Endodermal cell (in vitro differentiated cells): ENCODE results near the gene INAFM2. TPM values are rescaled to one million over a fixed set of nuclear protein-coding genes. Genes with fewer than 3 reads are reported as not detected.

Experiments
- DNase-seq: peaks from one replicate; pipeline ENCODE4 v3.0.0-alpha.2; 2017
- H3K27ac ChIP-seq: 2 replicates; pipeline ENCODE4 v1.5.1; 2013; ENCODE audit warnings: mild to moderate bottlenecking, low read depth, low read length, moderate library complexity
- H3K27me3 ChIP-seq: 2 replicates; pipeline ENCODE4 v1.6.1; 2013; ENCODE audit warnings: mild to moderate bottlenecking, low read length, moderate library complexity; ENCODE audit not compliant: insufficient read depth, control insufficient read depth, poor library complexity, severe bottlenecking
- H3K36me3 ChIP-seq: 2 replicates; pipeline ENCODE4 v1.7.0; 2013; ENCODE audit warnings: mild to moderate bottlenecking, low read length, moderate library complexity; ENCODE audit not compliant: control insufficient read depth, insufficient read depth
- H3K4me1 ChIP-seq: one replicate; pipeline ENCODE4 v1.7.0; 2013; ENCODE audit warnings: low read length; ENCODE audit not compliant: control insufficient read depth, insufficient read depth
- H3K4me3 ChIP-seq: 2 replicates; pipeline ENCODE4 v1.5.1; 2013; ENCODE audit warnings: mild to moderate bottlenecking, low read length, moderate library complexity
- H3K9ac ChIP-seq: 2 replicates; pipeline ENCODE4 v1.6.1; 2013; ENCODE audit warnings: mild to moderate bottlenecking, low read length, moderate library complexity; ENCODE audit not compliant: poor library complexity, severe bottlenecking; ENCODE audit errors: extremely low read depth
- H3K9me3 ChIP-seq: 2 replicates; pipeline ENCODE4 v1.6.1; 2013; ENCODE audit warnings: mild to moderate bottlenecking, low read length, moderate library complexity; ENCODE audit not compliant: control insufficient read depth
- H3K27ac Mint-ChIP-seq: 2 replicates; pipeline ENCODE4 v1.8.0; 2020; ENCODE audit warnings: mixed read lengths
- H3K27me3 Mint-ChIP-seq: 2 replicates; pipeline ENCODE4 v1.8.0; 2021; ENCODE audit warnings: mild to moderate bottlenecking, mixed read lengths; ENCODE audit not compliant: insufficient read depth
- H3K36me3 Mint-ChIP-seq: 2 replicates; pipeline ENCODE4 v1.8.0; 2020; ENCODE audit warnings: low read depth, mixed read lengths
- H3K4me1 Mint-ChIP-seq: 2 replicates; pipeline ENCODE4 v1.8.0; 2020; ENCODE audit warnings: mixed read lengths
- H3K4me3 Mint-ChIP-seq: 2 replicates; pipeline ENCODE4 v1.8.0; 2020; ENCODE audit warnings: mild to moderate bottlenecking, moderate library complexity, mixed read lengths
- H3K9me3 Mint-ChIP-seq: 2 replicates; pipeline ENCODE4 v1.8.0; 2020; ENCODE audit warnings: mild to moderate bottlenecking, mixed read lengths
- CTCF ChIP-seq: fragments of 200-600 bp; sonication (generic); conservative IDR thresholded peaks from 2 replicates; pipeline ENCODE4 v1.5.0; 2021; ENCODE audit warnings: antibody characterized with exemption, mild to moderate bottlenecking
- WGBS, 2 experiments: methylation state at CpG; one replicate each; pipeline versions ENCODE4 v1.1.5 to v1.1.7; 2013; ENCODE audit warnings: missing lambda C conversion rate in 2 of 2, mixed read lengths in 1 of 2; ENCODE audit not compliant: insufficient coverage in 1 of 2, insufficient read length in 1 of 2; 5-methylcytosine and 5-hydroxymethylcytosine counted together
- total RNA-seq, 2 donors: library from RNA; stranded (reverse); fragmentation: NEBNext Ultra II Directional in 1 of 2; extraction: Animal tissue kit (Norgen Biotek cat#: 25700) in 1 of 2; gene quantifications; 2 replicates in 1 of 2; 3 replicates in 1 of 2; pipeline ENCODE4 v1.2.1, GENCODE V29; 2021

The INAFM2 gene
- total RNA-seq, 2 donors from 2014 or later: 4.6 to 8.6 TPM

- peaks cover 13% of the 10 kb centered on the region for H3K4me1 Mint-ChIP-seq
- no peak overlapping the region for H3K4me3 Mint-ChIP-seq
- Histone ChIP-seq H3K4me3 (no peak overlapping the region), H3K27me3 (no peaks in the 10 kb centered on the region), H3K27ac (no peak overlapping the region), H3K9ac (no peak overlapping the region), H3K36me3 (no peaks in the 10 kb centered on the region), H3K4me1 (no peaks in the 10 kb centered on the region), H3K9me3 (no peaks in the 10 kb centered on the region)
- no peaks in the 10 kb centered on the region for H3K36me3 Mint-ChIP-seq
- peaks cover 22% of the 10 kb centered on the region for H3K27me3 Mint-ChIP-seq
- no peak for DNase-seq
- H3K27ac Mint-ChIP-seq: no peak overlapping the region
- no peaks in the 10 kb centered on the region for H3K9me3 Mint-ChIP-seq
- 79 to 85% methylated on average over 3 to 12 of the region's 12 CpGs for WGBS, 2 experiments
- no peak for TF ChIP-seq CTCF
Observed at GRCh38 chr15:40333922-40334492, 10.5 kb downstream of the INAFM2 start.

GRCh38 chr15:40334541-40334940 is 11.0 kb downstream of the INAFM2 start:
- Histone ChIP-seq H3K27ac (no peak overlapping the region), H3K9ac (no peak overlapping the region), H3K36me3 (no peaks in the 10 kb centered on the region), H3K4me1 (no peaks in the 10 kb centered on the region), H3K9me3 (no peaks in the 10 kb centered on the region), H3K27me3 (no peaks in the 10 kb centered on the region), H3K4me3 (no peak overlapping the region)
- 91% methylated on average over 3 of the region's 3 CpGs; no CpG with 5 or more reads in 1 of the 2 experiments for WGBS, 2 experiments
- H3K9me3 Mint-ChIP-seq: no peaks in the 10 kb centered on the region
- H3K27me3 Mint-ChIP-seq: peaks cover 22% of the 10 kb centered on the region
- peaks cover 13% of the 10 kb centered on the region for H3K4me1 Mint-ChIP-seq
- no peak overlapping the region for H3K27ac Mint-ChIP-seq
- no peak overlapping the region for H3K4me3 Mint-ChIP-seq
- no peak for TF ChIP-seq CTCF
- no peak for DNase-seq
- H3K36me3 Mint-ChIP-seq: no peaks in the 10 kb centered on the region

- no peaks in the 10 kb centered on the region for H3K27me3 ChIP-seq
- no peak overlapping the region for H3K4me3 ChIP-seq
- no peak for TF ChIP-seq CTCF
- H3K4me3 Mint-ChIP-seq: no peak overlapping the region
- no peak overlapping the region for H3K27ac ChIP-seq
- no peak overlapping the region for H3K27ac Mint-ChIP-seq
- no peak for DNase-seq
- no peak overlapping the region for H3K9ac ChIP-seq
- no peaks in the 10 kb centered on the region for H3K9me3 Mint-ChIP-seq
- H3K27me3 Mint-ChIP-seq: peaks cover 22% of the 10 kb centered on the region
- H3K4me1 Mint-ChIP-seq: peaks cover 13% of the 10 kb centered on the region
- no peaks in the 10 kb centered on the region for H3K4me1 ChIP-seq
- no peaks in the 10 kb centered on the region for H3K9me3 ChIP-seq
- WGBS, 2 experiments: 87 to 89% methylated on average over 21 to 26 of the region's 26 CpGs
- H3K36me3 Mint-ChIP-seq: no peaks in the 10 kb centered on the region
- H3K36me3 ChIP-seq: no peaks in the 10 kb centered on the region
Observed at GRCh38 chr15:40334941-40335795, 11.7 kb downstream of the INAFM2 start.
